Testis (tissue), 3 donors: Measurements from ENCODE around the gene CFAP97. TPM values are rescaled to one million over a fixed set of nuclear protein-coding genes. Genes with fewer than 3 reads are reported as not detected.

Source experiments
- DNase-seq: peaks from one replicate; pipeline ENCODE4 v3.0.0-alpha.2; 2019
- H3K27ac ChIP-seq, 2 donors: fragments of 200-600 bp; sonication (generic); one replicate each; pipeline ENCODE4 v1.5.1; 2019
- H3K27me3 ChIP-seq: fragments of 200-600 bp; sonication (generic); one replicate; pipeline ENCODE4 v1.5.1; 2019
- H3K36me3 ChIP-seq: fragments of 200-600 bp; sonication (generic); one replicate; pipeline ENCODE4 v1.5.1; 2017; ENCODE audit warnings: low read depth; ENCODE audit errors: missing control alignments
- H3K4me1 ChIP-seq: fragments of 200-600 bp; sonication (generic); one replicate; pipeline ENCODE4 v1.5.1; 2019
- H3K4me3 ChIP-seq, 2 donors: fragments of 200-600 bp; sonication (generic); one replicate each; pipeline ENCODE4 v1.5.1; 2017 to 2019
- H3K9me3 ChIP-seq: fragments of 200-600 bp; sonication (generic); one replicate; pipeline ENCODE4 v1.5.1; 2017
- CTCF ChIP-seq, 3 experiments: fragments of 450-650 bp in 2 of 3; fragments of 200-600 bp in 1 of 3; sonication (generic) in 1 of 3; IDR thresholded peaks; one replicate each; pipeline ENCODE4 v1.5.1; 2016 to 2019; ENCODE audit warnings: antibody characterized with exemption in 3 of 3, mild to moderate bottlenecking in 2 of 3, moderate library complexity in 1 of 3
- POLR2A ChIP-seq: fragments of 450-650 bp; IDR thresholded peaks from one replicate; pipeline ENCODE4 v1.6.1; 2017; ENCODE audit warnings: antibody characterized with exemption, mild to moderate bottlenecking, moderate library complexity
- WGBS, 2 donors: methylation state at CpG; one replicate each; pipeline ENCODE4 v1.1.5; 2018; 5-methylcytosine and 5-hydroxymethylcytosine counted together
- intact Hi-C: fragments of 100-400 bp; cut with DNase I; formaldehyde crosslinking; loops from one replicate; pipeline ENCODE4 v1.15.1; 2023; ENCODE audit warnings: low total_unique reads
- polyA plus RNA-seq: library from polyadenylated mRNA; stranded (reverse); fragments of 350-450 nt; fragmentation: Illumina TruSeq; extraction: RNeasy Lipid Tissue Mini Kit (QIAGEN cat#74804); gene quantifications from one replicate; pipeline ENCODE4 v1.2.3, GENCODE V29; 2014; ENCODE audit warnings: low read depth, low replicate concordance; ENCODE audit not compliant: insufficient read depth
- total RNA-seq, 2 donors: library from RNA; depleted of rRNA; stranded (reverse); fragments of >200 nt; gene quantifications; one replicate each; pipeline ENCODE4 v1.2.3, GENCODE V29; 2016

The CFAP97 gene
- total and polyA plus RNA-seq, 3 donors from 2014 or later, result 49.4 to 59.7 (median 54.5) TPM

GRCh38 chr4:185149392-185149791 lies 54.4 kb downstream of the CFAP97 start:
- 90 to 93% methylated on average over 12 of the region's 12 CpGs for WGBS, 2 donors
- no peaks in the 10 kb centered on the region for H3K36me3 ChIP-seq

GRCh38 chr4:185145572-185145971 lies 58.2 kb downstream of the CFAP97 start:
- H3K27ac ChIP-seq, result peak overlapping the region; percentile 28 to 51
- H3K9me3 ChIP-seq, result no peaks in the 10 kb centered on the region
- DNase-seq, result peak; percentile 79
- H3K36me3 ChIP-seq, result no peaks in the 10 kb centered on the region
- no peaks in the 10 kb centered on the region for H3K27me3 ChIP-seq
- H3K4me1 ChIP-seq, result peaks cover 28% of the 10 kb centered on the region
- TF ChIP-seq CTCF (IDR thresholded peaks at IDR 0.05), result no peak
- TF ChIP-seq POLR2A, result no peak
- H3K4me3 ChIP-seq, result peak overlapping the region in 1 of 2 donors; percentile 2
- intact Hi-C loops, result no loop called here
- 45 to 49% methylated on average over 11 to 13 of the region's 13 CpGs for WGBS, 2 donors

More at GRCh38 chr4:185149392-185149791, 54.4 kb downstream of the CFAP97 start:
- intact Hi-C loops, result no loop called here
- TF ChIP-seq CTCF (IDR thresholded peaks at IDR 0.05) (no peak), POLR2A (no peak)
- no peaks in the 10 kb centered on the region for H3K9me3 ChIP-seq
- H3K4me3 ChIP-seq, result no peak overlapping the region
- H3K4me1 ChIP-seq, result peaks cover 23% of the 10 kb centered on the region
- DNase-seq, result no peak
- H3K27me3 ChIP-seq, result no peaks in the 10 kb centered on the region
- H3K27ac ChIP-seq, result no peak overlapping the region

GRCh38 chr4:185144601-185145240 lies 59.1 kb downstream of the CFAP97 start:
- TF ChIP-seq CTCF (IDR thresholded peaks at IDR 0.05), result no peak
- no peak for TF ChIP-seq POLR2A
- DNase-seq, result peak; percentile 42
- Histone ChIP-seq H3K9me3 (no peaks in the 10 kb centered on the region), H3K27ac (peak overlapping the region; percentile 28 to 51), H3K36me3 (no peaks in the 10 kb centered on the region), H3K4me3 (peak overlapping the region in 1 of 2 donors; percentile 2), H3K4me1 (peaks cover 28% of the 10 kb centered on the region), H3K27me3 (no peaks in the 10 kb centered on the region)
- intact Hi-C loops, result no loop called here
- 51 to 63% methylated on average over 9 to 16 of the region's 16 CpGs for WGBS, 2 donors

- Histone ChIP-seq H3K27ac (peak overlapping the region; percentile 22 to 74), H3K4me3 (peak overlapping the region; percentile 72 to 78), H3K27me3 (no peaks in the 10 kb centered on the region), H3K36me3 (no peaks in the 10 kb centered on the region), H3K4me1 (peaks cover 28% of the 10 kb centered on the region), H3K9me3 (no peaks in the 10 kb centered on the region)
- TF ChIP-seq CTCF (IDR thresholded peaks at IDR 0.05) (no peak), POLR2A (no peak)
- 1 to 3% methylated on average over 11 to 23 of the region's 30 CpGs for WGBS, 2 donors
- peak; percentile 60 for DNase-seq
- intact Hi-C loops, result no loop called here
Observed at GRCh38 chr4:185143601-185143969, 60.2 kb downstream of the CFAP97 start.
